Ecto neural progenitor cell (in vitro differentiated cells): ENCODE data around the gene SEC24C.
"Not testable (repeated sequence)": the region's sequence is repeated elsewhere in the genome, so short reads cannot be mapped to it uniquely, and the experiment has no call there.

Experiments
- DNase-seq: peaks from one replicate; pipeline ENCODE4 v3.0.0-alpha.2; 2018; ENCODE audit warnings: low spot score

SEC24C gene

GRCh38 chr10:73732426-73732825, 11.7 kb upstream of the SEC24C start:
- no peak for DNase-seq

- no peak for DNase-seq
Observed at GRCh38 chr10:73732931-73733623, 11.1 kb upstream of the SEC24C start.

GRCh38 chr10:73734028-73734720, 10.0 kb upstream of the SEC24C start:
- no peak for DNase-seq

- no peak for DNase-seq
Observed at GRCh38 chr10:73734796-73735305, 9.3 kb upstream of the SEC24C start.

GRCh38 chr10:73740501-73741254, 3.5 kb upstream of the SEC24C start:
- DNase-seq, result not testable (repeated sequence)

- DNase-seq, result no peak
Observed at GRCh38 chr10:73742454-73742734, 1.8 kb upstream of the SEC24C start.

- no peak for DNase-seq
Observed at GRCh38 chr10:73743327-73743904, 756 bp upstream of the SEC24C start.

- DNase-seq, result no peak
Observed at GRCh38 chr10:73744664-73744975, 448 bp downstream of the SEC24C start.

- DNase-seq, result no peak
Observed at GRCh38 chr10:73746721-73747120, 2.5 kb downstream of the SEC24C start.

GRCh38 chr10:73750819-73751218, 6.6 kb downstream of the SEC24C start:
- no peak for DNase-seq

GRCh38 chr10:73756183-73756582, 12.0 kb downstream of the SEC24C start:
- DNase-seq, result no peak

- no peak for DNase-seq
Observed at GRCh38 chr10:73758704-73759511, 14.7 kb downstream of the SEC24C start.

- DNase-seq, result no peak
Observed at GRCh38 chr10:73759512-73760115, 15.4 kb downstream of the SEC24C start.

GRCh38 chr10:73761781-73762180, 17.6 kb downstream of the SEC24C start:
- no peak for DNase-seq

- DNase-seq, result no peak
Observed at GRCh38 chr10:73762915-73763314, 18.7 kb downstream of the SEC24C start.

GRCh38 chr10:73763343-73763742, 19.2 kb downstream of the SEC24C start:
- no peak for DNase-seq

- DNase-seq, result no peak
Observed at GRCh38 chr10:73765066-73765465, 20.9 kb downstream of the SEC24C start.

- no peak for DNase-seq
Observed at GRCh38 chr10:73768881-73769280, 24.7 kb downstream of the SEC24C start.

GRCh38 chr10:73769396-73769795, 25.2 kb downstream of the SEC24C start:
- DNase-seq, result no peak

- DNase-seq, result no peak
Observed at GRCh38 chr10:73771722-73772280, 27.6 kb downstream of the SEC24C start.
